ENCODE results near the gene DCLRE1B. TPM values are rescaled to one million over a fixed set of nuclear protein-coding genes. Genes with fewer than 3 reads are reported as not detected.

The DCLRE1B gene
- total RNA-seq: 10 to 100 TPM; 33.2 to 33.9 TPM

GRCh38 chr1:113904674-113905434 is at the start of gene DCLRE1B, which contains the start of gene AP4B1:
TSS of gene DCLRE1B (plus strand) at chr1:113905326. CDS start at chr1:113905587, 261 bp downstream.
TSS of gene AP4B1 (minus strand) at chr1:113904799. CDS start at chr1:113904717, 82 bp downstream.
- CTCF ChIA-PET: interaction anchor here (1.0 to 4.8 kb wide), 5 partner anchors 12 to 70 kb away, joined by 3 to 31 read pairs (median 3); partner anchors contain the start of gene HIPK1

GRCh38 chr1:113855630-113856400 is 49.3 kb upstream of the DCLRE1B start:
- POLR2A ChIA-PET: no interaction called here

More at GRCh38 chr1:113904674-113905434, at the start of gene DCLRE1B, which contains the start of gene AP4B1:
- POLR2A ChIA-PET: interaction anchor here (0.6 to 4.2 kb wide), 11 partner anchors 25 to 949 kb away, joined by 3 to 61 read pairs (median 6); partner anchors contain the start of genes HIPK1, RSBN1 and SLC16A1

GRCh38 chr1:113856401-113856790 is 48.7 kb upstream of the DCLRE1B start:
- ChIA-PET POLR2A (no interaction called here), CTCF (interaction anchor here (1.5 to 2.9 kb wide), 2 partner anchors 13 to 14 kb away, joined by 3 to 7 read pairs; no protein-coding TSS in a partner anchor)

More at GRCh38 chr1:113855630-113856400, 49.3 kb upstream of the DCLRE1B start:
- CTCF ChIA-PET: interaction anchor here (1.5 to 2.9 kb wide), 2 partner anchors 13 to 15 kb away, joined by 3 to 7 read pairs; no protein-coding TSS in a partner anchor

- CTCF ChIA-PET: no interaction called here
These were observed 47.4 kb upstream of the DCLRE1B start for GRCh38 chr1:113857776-113858175.

GRCh38 chr1:113858418-113858817 is 46.7 kb upstream of the DCLRE1B start:
- POLR2A ChIA-PET: no interaction called here
- CTCF ChIA-PET: interaction anchor here (0.8 kb wide), 1 partner anchor 11 kb away, joined by 4 read pairs; no protein-coding TSS in a partner anchor

More at GRCh38 chr1:113857776-113858175, 47.4 kb upstream of the DCLRE1B start:
- POLR2A ChIA-PET: no interaction called here

GRCh38 chr1:113858982-113859381 is 46.1 kb upstream of the DCLRE1B start:
- CTCF ChIA-PET: interaction anchor here (0.6 to 0.8 kb wide), 2 partner anchors 11 to 797 kb away, joined by 3 to 4 read pairs; no protein-coding TSS in a partner anchor
- POLR2A ChIA-PET: interaction anchor here (0.8 kb wide), 1 partner anchor 10 kb away, joined by 6 read pairs; no protein-coding TSS in a partner anchor

GRCh38 chr1:113859478-113860175 is 45.5 kb upstream of the DCLRE1B start:
- CTCF ChIA-PET: interaction anchor here (0.6 to 1.8 kb wide), 4 partner anchors 10 to 798 kb away, joined by 3 to 5 read pairs (median 4); no protein-coding TSS in a partner anchor
- POLR2A ChIA-PET: interaction anchor here (0.6 to 0.8 kb wide), 2 partner anchors 9 to 32 kb away, joined by 3 to 6 read pairs; no protein-coding TSS in a partner anchor

- ChIA-PET CTCF (interaction anchor here (1.4 to 1.8 kb wide), 2 partner anchors 8 to 25 kb away, joined by 3 to 5 read pairs; no protein-coding TSS in a partner anchor), POLR2A (no interaction called here)
These were observed 44.2 kb upstream of the DCLRE1B start for GRCh38 chr1:113860891-113861290.

- CTCF ChIA-PET: interaction anchor here (1.1 kb wide), 1 partner anchor 16 kb away, joined by 3 read pairs; no protein-coding TSS in a partner anchor
- POLR2A ChIA-PET: no interaction called here
These were observed 43.5 kb upstream of the DCLRE1B start for GRCh38 chr1:113861641-113862040.

GRCh38 chr1:113868387-113869083 is 36.6 kb upstream of the DCLRE1B start:
- POLR2A ChIA-PET: interaction anchor here (0.6 to 2.9 kb wide), 5 partner anchors 9 to 62 kb away, joined by 3 to 23 read pairs (median 6); partner anchors contain the start of genes AP4B1 and DCLRE1B

GRCh38 chr1:113870778-113871177 is 34.3 kb upstream of the DCLRE1B start:
- ChIA-PET CTCF (interaction anchor here (1.3 to 4.4 kb wide), 2 partner anchors 15 to 59 kb away, joined by 3 to 16 read pairs; partner anchors contain the start of gene HIPK1), POLR2A (interaction anchor here (1.1 to 2.9 kb wide), 2 partner anchors 34 to 59 kb away, joined by 6 to 15 read pairs; partner anchors contain the start of genes AP4B1 and DCLRE1B)

More at GRCh38 chr1:113868387-113869083, 36.6 kb upstream of the DCLRE1B start:
- CTCF ChIA-PET: interaction anchor here (0.6 to 4.4 kb wide), 8 partner anchors 8 to 63 kb away, joined by 3 to 16 read pairs (median 4); partner anchors contain the start of gene HIPK1

- ChIA-PET CTCF (no interaction called here), POLR2A (no interaction called here)
These were observed 33.5 kb upstream of the DCLRE1B start, which contains the start of gene PTPN22 for GRCh38 chr1:113871597-113872113. TSS of gene PTPN22 (minus strand) at chr1:113871712.

- ChIA-PET CTCF (no interaction called here), POLR2A (no interaction called here)
These were observed 32.7 kb upstream of the DCLRE1B start for GRCh38 chr1:113872219-113872935.

- ChIA-PET CTCF (interaction anchor here (1.0 to 3.7 kb wide), 2 partner anchors 9 to 30 kb away, joined by 4 to 11 read pairs; partner anchors contain the start of genes AP4B1 and DCLRE1B), POLR2A (interaction anchor here (1.9 kb wide), 1 partner anchor 30 kb away, joined by 6 read pairs; the partner anchor contains the start of gene AP4B1)
These were observed 30.9 kb upstream of the DCLRE1B start for GRCh38 chr1:113874012-113874879.

GRCh38 chr1:113875714-113876113 is 29.4 kb upstream of the DCLRE1B start:
- POLR2A ChIA-PET: interaction anchor here (0.6 to 1.9 kb wide), 2 partner anchors 29 to 1253 kb away, joined by 6 read pairs; partner anchors contain the start of gene AP4B1

More at GRCh38 chr1:113875714-113876113, 29.4 kb upstream of the DCLRE1B start:
- CTCF ChIA-PET: interaction anchor here (0.8 to 3.7 kb wide), 3 partner anchors 13 to 29 kb away, joined by 3 to 11 read pairs (median 4); partner anchors contain the start of genes AP4B1 and DCLRE1B

Measured in activated CD8-positive, alpha-beta memory T cell treated with anti-CD3 and anti-CD28 coated beads for 36 hours (primary cell).